ENCODE data around the gene NT5C1A.

Gene NT5C1A

GRCh38 chr1:39614488-39614887 lies 57.4 kb downstream of the NT5C1A start:
- H4K20me1 ChIP-seq (ENCODE audit: insufficient read depth, low read length, poor library complexity, severe bottlenecking) = no peaks in the 10 kb centered on the region
- no peak overlapping the region for H2AFZ ChIP-seq (ENCODE audit: low read length)
- H3K27me3 ChIP-seq (ENCODE audit: insufficient read depth, low read length, poor library complexity, severe bottlenecking) = no peaks in the 10 kb centered on the region
- no peaks in the 10 kb centered on the region for H3K4me1 ChIP-seq (ENCODE audit: insufficient read depth, low read length, poor library complexity, severe bottlenecking)
- no peak overlapping the region for H3K4me2 ChIP-seq (ENCODE audit: low read depth, low read length, poor library complexity, severe bottlenecking)
- H3K79me2 ChIP-seq (ENCODE audit: insufficient read depth, low read length) = no peaks in the 10 kb centered on the region
- no peak overlapping the region for H3K4me3 ChIP-seq (ENCODE audit: low read length, poor library complexity, severe bottlenecking)
- no peaks in the 10 kb centered on the region for H3K36me3 ChIP-seq (ENCODE audit: insufficient read depth, low read length)
- H3K9ac ChIP-seq (ENCODE audit: low read depth, low read length, poor library complexity, severe bottlenecking) = no peak overlapping the region
- no peaks in the 10 kb centered on the region for H3K9me3 ChIP-seq (ENCODE audit: insufficient read depth, low read depth, low read length)
- no peaks in the 10 kb centered on the region for H3F3A ChIP-seq (ENCODE audit: low read depth)
- H3K9me2 ChIP-seq (replicated peaks; ENCODE audit: low read depth, low read length) = no peaks in the 10 kb centered on the region
- no peak for TF ChIP-seq CTCF (conservative IDR thresholded peaks at IDR 0.05; ENCODE audit: low read length)
- TF ChIP-seq EZH2phosphoT487 (IDR thresholded peaks at IDR 0.05; ENCODE audit: borderline replicate concordance) = no peak

GRCh38 chr1:39613250-39613649 lies 58.7 kb downstream of the NT5C1A start:
- H4K20me1 ChIP-seq (ENCODE audit: insufficient read depth, low read length, poor library complexity, severe bottlenecking) = no peaks in the 10 kb centered on the region
- no peak overlapping the region for H3K4me2 ChIP-seq (ENCODE audit: low read depth, low read length, poor library complexity, severe bottlenecking)
- H3K9me2 ChIP-seq (replicated peaks; ENCODE audit: low read depth, low read length) = no peaks in the 10 kb centered on the region
- no peak for TF ChIP-seq CTCF (conservative IDR thresholded peaks at IDR 0.05; ENCODE audit: low read length)
- TF ChIP-seq EZH2phosphoT487 (IDR thresholded peaks at IDR 0.05; ENCODE audit: borderline replicate concordance) = no peak
- H3K27me3 ChIP-seq (ENCODE audit: insufficient read depth, low read length, poor library complexity, severe bottlenecking) = no peaks in the 10 kb centered on the region
- H3K4me1 ChIP-seq (ENCODE audit: insufficient read depth, low read length, poor library complexity, severe bottlenecking) = no peaks in the 10 kb centered on the region
- H3K9ac ChIP-seq (ENCODE audit: low read depth, low read length, poor library complexity, severe bottlenecking) = no peak overlapping the region
- no peaks in the 10 kb centered on the region for H3K79me2 ChIP-seq (ENCODE audit: insufficient read depth, low read length)
- no peaks in the 10 kb centered on the region for H3F3A ChIP-seq (ENCODE audit: low read depth)
- no peak overlapping the region for H3K4me3 ChIP-seq (ENCODE audit: low read length, poor library complexity, severe bottlenecking)
- H3K36me3 ChIP-seq (ENCODE audit: insufficient read depth, low read length) = no peaks in the 10 kb centered on the region
- no peaks in the 10 kb centered on the region for H3K9me3 ChIP-seq (ENCODE audit: insufficient read depth, low read depth, low read length)
- H2AFZ ChIP-seq (ENCODE audit: low read length) = no peak overlapping the region

GRCh38 chr1:39609618-39610331 lies 62.1 kb downstream of the NT5C1A start:
- H3K27me3 ChIP-seq (ENCODE audit: insufficient read depth, low read length, poor library complexity, severe bottlenecking) = no peaks in the 10 kb centered on the region
- H3K9me3 ChIP-seq (ENCODE audit: insufficient read depth, low read depth, low read length) = no peaks in the 10 kb centered on the region
- peak overlapping the region; percentile 67; the same call in 1 of the 2 replicates for H2AFZ ChIP-seq (ENCODE audit: low read length)
- no peaks in the 10 kb centered on the region for H4K20me1 ChIP-seq (ENCODE audit: insufficient read depth, low read length, poor library complexity, severe bottlenecking)
- TF ChIP-seq CTCF (conservative IDR thresholded peaks at IDR 0.05; ENCODE audit: low read length) = peak; percentile 65
- TF ChIP-seq EZH2phosphoT487 (IDR thresholded peaks at IDR 0.05; ENCODE audit: borderline replicate concordance) = no peak
- no peaks in the 10 kb centered on the region for H3K9me2 ChIP-seq (replicated peaks; ENCODE audit: low read depth, low read length)
- no peak overlapping the region for H3K9ac ChIP-seq (ENCODE audit: low read depth, low read length, poor library complexity, severe bottlenecking)
- H3K79me2 ChIP-seq (ENCODE audit: insufficient read depth, low read length) = no peaks in the 10 kb centered on the region
- H3K4me2 ChIP-seq (ENCODE audit: low read depth, low read length, poor library complexity, severe bottlenecking) = no peak overlapping the region
- H3K4me3 ChIP-seq (ENCODE audit: low read length, poor library complexity, severe bottlenecking) = no peak overlapping the region
- H3K36me3 ChIP-seq (ENCODE audit: insufficient read depth, low read length) = no peaks in the 10 kb centered on the region
- no peaks in the 10 kb centered on the region for H3K4me1 ChIP-seq (ENCODE audit: insufficient read depth, low read length, poor library complexity, severe bottlenecking)
- no peaks in the 10 kb centered on the region for H3F3A ChIP-seq (ENCODE audit: low read depth)
